Neural progenitor cell (in vitro differentiated cells): Measurements from ENCODE around the gene HS6ST3. TPM values are rescaled to one million over a fixed set of nuclear protein-coding genes. Genes with fewer than 3 reads are reported as not detected.
A peak's percentile ranks its signal among the peaks of the same experiment; 100 is the strongest.

Experiments
- DNase-seq: peaks from one replicate; pipeline ENCODE4 v3.0.0-alpha.2; 2016; ENCODE audit warnings: low spot score
- H2AFZ ChIP-seq: fragments of 200-600 bp; sonication (generic); replicated peaks from 2 replicates; pipeline ENCODE4 v1.6.1; 2016; ENCODE audit warnings: antibody characterized with exemption
- H3F3A ChIP-seq: fragments of 200-600 bp; sonication (generic); 2 replicates; pipeline ENCODE4 v1.6.1; 2016; ENCODE audit warnings: antibody characterized with exemption, low read depth
- H3K27ac ChIP-seq: fragments of 200-600 bp; sonication (generic); 2 replicates; pipeline ENCODE4 v1.5.1; 2016; ENCODE audit warnings: mild to moderate bottlenecking
- H3K27me3 ChIP-seq: fragments of 200-600 bp; sonication (generic); 2 replicates; pipeline ENCODE4 v1.6.1; 2016; ENCODE audit warnings: mild to moderate bottlenecking, moderate library complexity
- H3K36me3 ChIP-seq: fragments of 200-600 bp; sonication (generic); 2 replicates; pipeline ENCODE4 v1.5.1; 2016
- H3K4me1 ChIP-seq: fragments of 200-600 bp; sonication (generic); 2 replicates; pipeline ENCODE4 v1.6.1; 2016; ENCODE audit warnings: mixed run types
- H3K4me2 ChIP-seq: fragments of 200-600 bp; sonication (generic); 2 replicates; pipeline ENCODE4 v1.6.1; 2016
- H3K4me3 ChIP-seq: fragments of 200-600 bp; sonication (generic); 2 replicates; pipeline ENCODE4 v1.5.1; 2016
- H3K79me2 ChIP-seq: fragments of 200-600 bp; sonication (generic); 2 replicates; pipeline ENCODE4 v1.6.1; 2016; ENCODE audit warnings: low read depth
- H3K9ac ChIP-seq: fragments of 200-600 bp; sonication (generic); 2 replicates; pipeline ENCODE4 v1.6.1; 2016
- H3K9me3 ChIP-seq: fragments of 200-600 bp; sonication (generic); 2 replicates; pipeline ENCODE4 v1.5.1; 2016; ENCODE audit warnings: low read depth
- H4K20me1 ChIP-seq: fragments of 200-600 bp; sonication (generic); 2 replicates; pipeline ENCODE4 v1.6.1; 2016; ENCODE audit warnings: low read depth
- H3K27ac Mint-ChIP-seq: 3 replicates; pipeline ENCODE4 v1.8.0; 2021; ENCODE audit warnings: mixed read lengths
- H3K27me3 Mint-ChIP-seq: 2 replicates; pipeline ENCODE4 v1.8.0; 2022; ENCODE audit warnings: low read depth, mild to moderate bottlenecking, inconsistent platforms, moderate library complexity, mixed read lengths; ENCODE audit not compliant: insufficient read depth
- H3K36me3 Mint-ChIP-seq: 3 replicates; pipeline ENCODE4 v1.8.0; 2021; ENCODE audit warnings: mixed read lengths
- H3K4me1 Mint-ChIP-seq: 3 replicates; pipeline ENCODE4 v1.8.0; 2021; ENCODE audit warnings: mixed read lengths
- H3K4me3 Mint-ChIP-seq: 3 replicates; pipeline ENCODE4 v1.8.0; 2021; ENCODE audit warnings: mild to moderate bottlenecking, moderate library complexity, mixed read lengths
- H3K9me3 Mint-ChIP-seq: 3 replicates; pipeline ENCODE4 v1.8.0; 2020; ENCODE audit warnings: mixed read lengths
- EZH2 ChIP-seq: fragments of 200-600 bp; sonication (generic); IDR thresholded peaks from 2 replicates; pipeline ENCODE4 v1.6.1; 2017; ENCODE audit warnings: antibody characterized with exemption, mild to moderate bottlenecking, moderate library complexity
- EZH2phosphoT487 ChIP-seq: fragments of 200-600 bp; sonication (generic); IDR thresholded peaks from 2 replicates; pipeline ENCODE4 v1.6.1; 2017; ENCODE audit warnings: antibody characterized with exemption
- total RNA-seq: library from RNA; depleted of rRNA; stranded (reverse); fragments of >200 nt; gene quantifications from 2 replicates; pipeline ENCODE4 v1.2.3, GENCODE V29; 2015; ENCODE audit warnings: low replicate concordance
- TF ChIP-seq, protein P1 (sequence below): fragments of 200-600 bp; sonication (generic); IDR thresholded peaks from 2 replicates; pipeline ENCODE4 v1.5.1; 2017; ENCODE audit warnings: antibody characterized with exemption, mild to moderate bottlenecking

The HS6ST3 gene
- total RNA-seq, 1 donor from 2014 or later = 0.39 TPM

DNA sequence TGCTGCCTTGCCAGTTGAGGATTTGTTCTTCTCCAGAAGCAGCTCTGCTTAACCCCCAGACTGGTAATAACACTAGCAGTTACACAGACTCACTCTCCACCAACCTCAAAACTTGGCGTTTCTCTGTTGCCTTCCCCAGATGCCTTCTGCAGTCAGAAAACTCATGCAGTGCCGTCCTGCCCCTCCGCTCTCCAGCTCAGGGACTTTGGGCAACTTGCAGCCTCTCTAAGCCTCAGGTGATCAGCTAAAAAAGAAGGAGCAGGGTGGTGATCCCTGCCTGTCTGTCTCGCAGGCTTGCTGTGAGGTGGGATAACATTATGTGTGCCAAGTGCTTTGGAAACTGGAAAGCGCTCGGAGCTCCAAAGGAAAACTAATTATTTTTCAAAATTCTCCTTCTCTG lies 391.6 kb downstream of the HS6ST3 start:
- no peaks in the 10 kb centered on the region for H3K36me3 Mint-ChIP-seq
- DNase-seq = no peak
- Histone ChIP-seq H3F3A (no peaks in the 10 kb centered on the region), H3K4me2 (no peak overlapping the region), H2AFZ (peak overlapping the region; percentile 74), H3K27me3 (no peaks in the 10 kb centered on the region), H3K79me2 (no peaks in the 10 kb centered on the region), H3K4me1 (peaks cover 17% of the 10 kb centered on the region), H3K36me3 (no peaks in the 10 kb centered on the region), H3K9ac (no peak overlapping the region), H3K27ac (no peak overlapping the region), H3K4me3 (no peak overlapping the region), H4K20me1 (no peaks in the 10 kb centered on the region), H3K9me3 (no peaks in the 10 kb centered on the region)
- no peaks in the 10 kb centered on the region for H3K4me1 Mint-ChIP-seq
- H3K27ac Mint-ChIP-seq = no peak overlapping the region
- H3K27me3 Mint-ChIP-seq = no peaks in the 10 kb centered on the region
- no peak overlapping the region for H3K4me3 Mint-ChIP-seq
- no peaks in the 10 kb centered on the region for H3K9me3 Mint-ChIP-seq
- TF ChIP-seq EZH2phosphoT487 = no peak
- TF ChIP-seq, protein P1, sequence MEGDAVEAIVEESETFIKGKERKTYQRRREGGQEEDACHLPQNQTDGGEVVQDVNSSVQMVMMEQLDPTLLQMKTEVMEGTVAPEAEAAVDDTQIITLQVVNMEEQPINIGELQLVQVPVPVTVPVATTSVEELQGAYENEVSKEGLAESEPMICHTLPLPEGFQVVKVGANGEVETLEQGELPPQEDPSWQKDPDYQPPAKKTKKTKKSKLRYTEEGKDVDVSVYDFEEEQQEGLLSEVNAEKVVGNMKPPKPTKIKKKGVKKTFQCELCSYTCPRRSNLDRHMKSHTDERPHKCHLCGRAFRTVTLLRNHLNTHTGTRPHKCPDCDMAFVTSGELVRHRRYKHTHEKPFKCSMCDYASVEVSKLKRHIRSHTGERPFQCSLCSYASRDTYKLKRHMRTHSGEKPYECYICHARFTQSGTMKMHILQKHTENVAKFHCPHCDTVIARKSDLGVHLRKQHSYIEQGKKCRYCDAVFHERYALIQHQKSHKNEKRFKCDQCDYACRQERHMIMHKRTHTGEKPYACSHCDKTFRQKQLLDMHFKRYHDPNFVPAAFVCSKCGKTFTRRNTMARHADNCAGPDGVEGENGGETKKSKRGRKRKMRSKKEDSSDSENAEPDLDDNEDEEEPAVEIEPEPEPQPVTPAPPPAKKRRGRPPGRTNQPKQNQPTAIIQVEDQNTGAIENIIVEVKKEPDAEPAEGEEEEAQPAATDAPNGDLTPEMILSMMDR = no peak
- no peak for TF ChIP-seq EZH2

DNA sequence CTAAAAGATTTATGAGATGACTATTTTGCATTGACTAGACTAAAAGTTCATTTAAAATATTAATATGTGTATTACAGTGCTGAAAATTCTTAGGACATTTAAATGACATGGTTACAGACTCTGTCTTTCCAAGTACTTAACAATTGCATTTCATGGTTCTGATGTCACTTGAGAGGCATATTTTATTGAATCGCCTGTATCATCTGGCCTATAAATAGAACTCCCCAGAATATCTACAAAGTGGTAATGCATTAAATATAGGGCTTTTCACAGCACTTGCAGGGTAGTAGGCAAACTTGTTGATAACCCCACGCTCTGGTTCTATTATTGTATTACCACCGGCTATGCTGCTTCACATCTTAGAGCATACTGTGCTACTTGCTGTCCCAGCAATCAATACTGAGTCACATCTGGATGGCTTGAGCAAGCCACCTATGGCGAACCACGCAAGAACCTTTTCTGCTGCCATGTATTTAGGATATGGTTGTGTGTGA lies 400.6 kb downstream of the HS6ST3 start:
- Histone ChIP-seq H3K79me2 (no peaks in the 10 kb centered on the region), H3K27ac (no peak overlapping the region), H3K27me3 (no peaks in the 10 kb centered on the region), H3K9me3 (no peaks in the 10 kb centered on the region), H3K36me3 (no peaks in the 10 kb centered on the region), H3F3A (no peaks in the 10 kb centered on the region), H3K9ac (no peak overlapping the region), H3K4me3 (no peak overlapping the region), H3K4me2 (no peak overlapping the region), H3K4me1 (no peaks in the 10 kb centered on the region), H2AFZ (no peak overlapping the region), H4K20me1 (no peaks in the 10 kb centered on the region)
- no peak for DNase-seq
- H3K36me3 Mint-ChIP-seq = no peaks in the 10 kb centered on the region
- peaks cover 4% of the 10 kb centered on the region for H3K27me3 Mint-ChIP-seq
- TF ChIP-seq, protein P1 = no peak
- TF ChIP-seq EZH2phosphoT487 (no peak), EZH2 (no peak)
- H3K4me3 Mint-ChIP-seq = no peak overlapping the region
- no peak overlapping the region for H3K27ac Mint-ChIP-seq
- no peaks in the 10 kb centered on the region for H3K4me1 Mint-ChIP-seq
- no peaks in the 10 kb centered on the region for H3K9me3 Mint-ChIP-seq

DNA sequence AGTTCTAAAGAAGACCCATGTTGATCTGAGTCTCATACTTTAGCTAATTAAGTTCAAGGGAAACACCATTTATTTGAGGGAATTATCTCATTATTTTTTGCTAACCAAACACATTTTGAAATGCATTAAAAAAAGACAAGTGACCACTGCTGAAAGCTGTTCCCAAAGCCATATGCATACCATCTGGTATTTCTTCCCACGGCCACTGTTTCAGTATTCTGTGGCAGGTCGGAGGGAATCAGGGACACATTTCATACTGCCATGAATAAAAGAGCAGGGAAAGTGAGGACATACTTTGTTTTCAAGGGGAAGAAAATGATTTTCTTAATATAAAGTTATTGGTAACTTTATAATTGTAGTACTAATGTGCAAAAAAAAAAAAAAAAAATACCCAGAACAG lies 401.2 kb downstream of the HS6ST3 start:
- H3F3A ChIP-seq = no peaks in the 10 kb centered on the region
- DNase-seq = no peak
- no peaks in the 10 kb centered on the region for H3K9me3 Mint-ChIP-seq
- H3K27me3 Mint-ChIP-seq = peaks cover 4% of the 10 kb centered on the region
- no peaks in the 10 kb centered on the region for H4K20me1 ChIP-seq
- no peak overlapping the region for H3K9ac ChIP-seq
- no peak overlapping the region for H3K27ac Mint-ChIP-seq
- H2AFZ ChIP-seq = no peak overlapping the region
- no peaks in the 10 kb centered on the region for H3K4me1 Mint-ChIP-seq
- no peaks in the 10 kb centered on the region for H3K79me2 ChIP-seq
- H3K27me3 ChIP-seq = no peaks in the 10 kb centered on the region
- no peak overlapping the region for H3K27ac ChIP-seq
- no peaks in the 10 kb centered on the region for H3K36me3 ChIP-seq
- H3K36me3 Mint-ChIP-seq = no peaks in the 10 kb centered on the region
- H3K4me3 ChIP-seq = no peak overlapping the region
- H3K4me3 Mint-ChIP-seq = no peak overlapping the region
- TF ChIP-seq, protein P1 = no peak
- no peak for TF ChIP-seq EZH2
- TF ChIP-seq EZH2phosphoT487 = no peak
- H3K4me2 ChIP-seq = no peak overlapping the region
- H3K9me3 ChIP-seq = no peaks in the 10 kb centered on the region
- no peaks in the 10 kb centered on the region for H3K4me1 ChIP-seq
